Smooth muscle cell (in vitro differentiated cells): ENCODE results near the gene TDRD3. TPM values are rescaled to one million over a fixed set of nuclear protein-coding genes. Genes with fewer than 3 reads are reported as not detected.

Experiments used
- DNase-seq: peaks from one replicate; lab custom pipeline; 2025; ENCODE audit not compliant: unreplicated experiment; lab: John Stamatoyannopoulos, UW
- H2AFZ ChIP-seq: fragments of 200-600 bp; sonication (generic); 2 replicates; pipeline ENCODE4 v1.6.0; 2016; ENCODE audit warnings: antibody characterized with exemption, low read depth, mild to moderate bottlenecking
- H3F3A ChIP-seq: fragments of 200-600 bp; sonication (generic); 2 replicates; pipeline ENCODE4 v1.6.0; 2017; ENCODE audit warnings: antibody characterized with exemption, low read depth
- H3K27ac ChIP-seq: fragments of 200-600 bp; sonication (generic); 2 replicates; pipeline ENCODE4 v1.5.1; 2016; ENCODE audit warnings: low read depth, mild to moderate bottlenecking
- H3K27me3 ChIP-seq: fragments of 200-600 bp; sonication (generic); 2 replicates; pipeline ENCODE4 v1.6.1; 2016; ENCODE audit warnings: low read depth, mild to moderate bottlenecking
- H3K36me3 ChIP-seq: fragments of 200-600 bp; sonication (generic); 2 replicates; pipeline ENCODE4 v1.5.1; 2016; ENCODE audit warnings: low read depth
- H3K4me1 ChIP-seq: fragments of 200-600 bp; sonication (generic); 2 replicates; pipeline ENCODE4 v1.5.1; 2016; ENCODE audit warnings: low read depth
- H3K4me2 ChIP-seq: fragments of 200-600 bp; sonication (generic); 2 replicates; pipeline ENCODE4 v1.6.0; 2016; ENCODE audit warnings: mild to moderate bottlenecking
- H3K4me3 ChIP-seq: fragments of 200-600 bp; sonication (generic); 2 replicates; pipeline ENCODE4 v1.5.1; 2016; ENCODE audit warnings: mild to moderate bottlenecking
- H3K79me2 ChIP-seq: fragments of 200-600 bp; sonication (generic); 2 replicates; pipeline ENCODE4 v1.6.0; 2016; ENCODE audit warnings: low read depth, mild to moderate bottlenecking
- H3K9ac ChIP-seq: fragments of 200-600 bp; sonication (generic); 2 replicates; pipeline ENCODE4 v1.6.0; 2016; ENCODE audit warnings: low read depth
- H3K9me3 ChIP-seq: fragments of 200-600 bp; sonication (generic); replicated peaks from 2 replicates; pipeline ENCODE4 v1.5.1; 2016; ENCODE audit warnings: low read depth
- H4K20me1 ChIP-seq: fragments of 200-600 bp; sonication (generic); 2 replicates; pipeline ENCODE4 v1.6.0; 2016; ENCODE audit warnings: low read depth
- WGBS: methylation state at CpG from one replicate; pipeline ENCODE4 v1.1.7; 2016; ENCODE audit warnings: low lambda C conversion rate; 5-methylcytosine and 5-hydroxymethylcytosine counted together
- polyA plus RNA-seq: library from polyadenylated mRNA; unstranded; fragments of >200 nt; fragmentation: Nextera tagmentation; extraction: Ambion mirVana; gene quantifications from 2 replicates; pipeline ENCODE4 v1.2.1, GENCODE V29; 2016
- total RNA-seq: library from RNA; depleted of rRNA; stranded (reverse); fragments of >200 nt; gene quantifications from 2 replicates; pipeline ENCODE4 v1.2.3, GENCODE V29; 2014
- TF ChIP-seq, protein P1 (sequence below): fragments of 200-600 bp; sonication (generic); IDR thresholded peaks from 2 replicates; pipeline ENCODE4 v1.5.1; 2017; ENCODE audit warnings: borderline replicate concordance, mild to moderate bottlenecking, antibody characterized with exemption; ENCODE audit not compliant: insufficient read depth, poor library complexity, severe bottlenecking

TDRD3 gene
- total and polyA plus RNA-seq, 2 experiments from 2014 or later, result 7.3 to 20.4 TPM

- Histone ChIP-seq H3K27me3 (no peaks in the 10 kb centered on the region), H3K4me2 (no peak overlapping the region), H3K4me3 (no peak overlapping the region), H3K9ac (no peak overlapping the region), H3F3A (peaks cover 7% of the 10 kb centered on the region), H2AFZ (no peak overlapping the region), H4K20me1 (no peaks in the 10 kb centered on the region), H3K36me3 (no peaks in the 10 kb centered on the region), H3K27ac (no peak overlapping the region), H3K79me2 (no peaks in the 10 kb centered on the region), H3K9me3 (no peaks in the 10 kb centered on the region), H3K4me1 (peaks cover 9% of the 10 kb centered on the region)
- 88% methylated on average over 4 of the region's 4 CpGs for WGBS
- TF ChIP-seq, protein P1, sequence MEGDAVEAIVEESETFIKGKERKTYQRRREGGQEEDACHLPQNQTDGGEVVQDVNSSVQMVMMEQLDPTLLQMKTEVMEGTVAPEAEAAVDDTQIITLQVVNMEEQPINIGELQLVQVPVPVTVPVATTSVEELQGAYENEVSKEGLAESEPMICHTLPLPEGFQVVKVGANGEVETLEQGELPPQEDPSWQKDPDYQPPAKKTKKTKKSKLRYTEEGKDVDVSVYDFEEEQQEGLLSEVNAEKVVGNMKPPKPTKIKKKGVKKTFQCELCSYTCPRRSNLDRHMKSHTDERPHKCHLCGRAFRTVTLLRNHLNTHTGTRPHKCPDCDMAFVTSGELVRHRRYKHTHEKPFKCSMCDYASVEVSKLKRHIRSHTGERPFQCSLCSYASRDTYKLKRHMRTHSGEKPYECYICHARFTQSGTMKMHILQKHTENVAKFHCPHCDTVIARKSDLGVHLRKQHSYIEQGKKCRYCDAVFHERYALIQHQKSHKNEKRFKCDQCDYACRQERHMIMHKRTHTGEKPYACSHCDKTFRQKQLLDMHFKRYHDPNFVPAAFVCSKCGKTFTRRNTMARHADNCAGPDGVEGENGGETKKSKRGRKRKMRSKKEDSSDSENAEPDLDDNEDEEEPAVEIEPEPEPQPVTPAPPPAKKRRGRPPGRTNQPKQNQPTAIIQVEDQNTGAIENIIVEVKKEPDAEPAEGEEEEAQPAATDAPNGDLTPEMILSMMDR, result no peak
- DNase-seq, result no peak
These were observed 12.1 kb upstream of the TDRD3 start for GRCh38 chr13:60384911-60385310.

GRCh38 chr13:60386250-60386649 lies 10.8 kb upstream of the TDRD3 start:
- no peak overlapping the region for H3K27ac ChIP-seq
- 74% methylated on average over 2 of the region's 2 CpGs for WGBS
- H3K9me3 ChIP-seq, result no peaks in the 10 kb centered on the region

DNA sequence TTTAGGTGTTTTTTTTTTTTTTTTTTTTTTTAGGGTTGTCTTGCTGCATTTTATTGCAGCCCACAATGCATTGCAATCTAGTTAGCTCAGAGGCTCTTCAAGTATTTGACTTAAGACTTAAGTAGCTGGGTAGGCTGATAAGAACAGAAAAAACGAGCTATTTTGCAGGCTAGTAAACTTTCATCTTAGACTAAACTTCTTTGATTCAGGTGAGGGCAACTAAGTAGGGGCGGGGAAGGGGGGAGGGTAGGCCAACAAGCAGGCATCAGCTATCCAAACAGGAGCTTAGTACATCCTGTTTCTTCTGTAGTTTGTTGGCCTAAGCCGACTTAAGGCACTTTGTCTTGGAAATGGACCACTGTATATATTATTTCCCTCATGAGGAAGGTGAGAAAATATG lies 4.9 kb upstream of the TDRD3 start:
- Histone ChIP-seq H3K4me1 (no peaks in the 10 kb centered on the region), H2AFZ (peak overlapping the region; percentile 11), H4K20me1 (no peaks in the 10 kb centered on the region), H3K36me3 (no peaks in the 10 kb centered on the region), H3K4me2 (no peak overlapping the region), H3K9ac (no peak overlapping the region), H3K4me3 (no peak overlapping the region), H3F3A (no peaks in the 10 kb centered on the region), H3K9me3 (no peaks in the 10 kb centered on the region), H3K27me3 (no peaks in the 10 kb centered on the region), H3K27ac (no peak overlapping the region), H3K79me2 (no peaks in the 10 kb centered on the region)
- TF ChIP-seq, protein P1, result no peak
- DNase-seq, result no peak
- 42% methylated on average over 3 of the region's 3 CpGs for WGBS

More at GRCh38 chr13:60386250-60386649, 10.8 kb upstream of the TDRD3 start:
- no peak overlapping the region for H3K4me3 ChIP-seq
- H3K36me3 ChIP-seq, result no peaks in the 10 kb centered on the region
- H3K4me1 ChIP-seq, result no peaks in the 10 kb centered on the region
- TF ChIP-seq, protein P1, result no peak
- H3K27me3 ChIP-seq, result no peaks in the 10 kb centered on the region
- DNase-seq, result no peak
- H3K79me2 ChIP-seq, result no peaks in the 10 kb centered on the region
- H3K4me2 ChIP-seq, result no peak overlapping the region
- H3K9ac ChIP-seq, result no peak overlapping the region
- no peaks in the 10 kb centered on the region for H3F3A ChIP-seq
- H4K20me1 ChIP-seq, result no peaks in the 10 kb centered on the region
- H2AFZ ChIP-seq, result no peak overlapping the region
